Measurements from ENCODE around the gene RALGPS1. TPM values are rescaled to one million over a fixed set of nuclear protein-coding genes. Genes with fewer than 3 reads are reported as not detected.
"Not testable (repeated sequence)": the region's sequence is repeated elsewhere in the genome, so short reads cannot be mapped to it uniquely, and the experiment has no call there.

The RALGPS1 gene
- total RNA-seq, 2 experiments from 2014 or later: 1.9 to 4.4 TPM

DNA sequence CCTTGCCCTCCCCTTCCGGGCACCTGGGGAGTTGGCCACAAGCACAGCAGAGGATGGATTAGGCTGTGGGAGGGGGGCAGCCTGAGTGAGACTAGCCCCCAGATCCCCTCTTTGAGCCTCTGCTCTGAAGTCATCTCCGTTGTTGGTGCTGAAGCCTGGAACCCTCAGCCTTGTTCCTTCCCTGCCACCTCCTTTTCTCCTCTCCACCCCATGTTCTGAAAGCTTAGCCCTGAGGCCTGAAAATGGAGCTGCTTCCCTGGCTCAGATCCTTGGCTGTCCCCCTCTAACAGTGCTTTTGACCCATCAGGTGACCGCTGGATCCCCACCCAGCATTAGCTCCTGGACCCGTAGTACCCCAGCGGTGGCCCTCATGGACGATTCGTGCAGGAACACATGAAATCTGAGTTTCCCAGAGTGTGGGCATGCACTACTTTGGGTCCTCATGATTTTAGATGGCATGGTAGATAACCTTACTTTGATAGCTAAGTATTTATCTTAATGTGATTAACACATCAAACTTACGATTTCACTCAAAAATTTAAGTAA lies 229.4 kb downstream of the RALGPS1 start:
- Mint-ChIP-seq H3K27me3 (peaks cover 18% of the 10 kb centered on the region), H3K4me1 (no peaks in the 10 kb centered on the region), H3K27ac (no peak overlapping the region), H3K9me3 (ENCODE audit: low read depth) (no peaks in the 10 kb centered on the region), H3K4me3 (no peak overlapping the region), H3K36me3 (peaks cover 1% of the 10 kb centered on the region)
- CTCF ChIA-PET: no interaction called here
- DNase-seq: peak; percentile 38
- ATAC-seq: no peak

- Mint-ChIP-seq H3K9me3 (ENCODE audit: low read depth) (no peaks in the 10 kb centered on the region), H3K4me3 (no peak overlapping the region), H3K4me1 (no peaks in the 10 kb centered on the region), H3K27me3 (peaks cover 18% of the 10 kb centered on the region), H3K36me3 (peaks cover 1% of the 10 kb centered on the region), H3K27ac (no peak overlapping the region)
- CTCF ChIA-PET: no interaction called here
- ATAC-seq (no peak), DNase-seq (peak; percentile 34)
Observed at GRCh38 chr9:127144670-127145445, 230.3 kb downstream of the RALGPS1 start.

GRCh38 chr9:127146841-127147240 lies 232.3 kb downstream of the RALGPS1 start:
- H3K9me3 Mint-ChIP-seq (ENCODE audit: low read depth): not testable (repeated sequence)
- CTCF ChIA-PET: interaction anchor here (0.7 kb wide), 1 partner anchor 22 kb away, joined by 3 read pairs; no protein-coding TSS in a partner anchor

GRCh38 chr9:127147251-127147650 lies 232.7 kb downstream of the RALGPS1 start:
- DNase-seq: no peak
- H3K9me3 Mint-ChIP-seq (ENCODE audit: low read depth): no peaks in the 10 kb centered on the region
- ATAC-seq: no peak
- peaks cover 24% of the 10 kb centered on the region for H3K27me3 Mint-ChIP-seq
- H3K36me3 Mint-ChIP-seq: peaks cover 1% of the 10 kb centered on the region
- H3K27ac Mint-ChIP-seq: no peak overlapping the region
- CTCF ChIA-PET: no interaction called here
- H3K4me1 Mint-ChIP-seq: no peaks in the 10 kb centered on the region
- no peak overlapping the region for H3K4me3 Mint-ChIP-seq

More at GRCh38 chr9:127146841-127147240, 232.3 kb downstream of the RALGPS1 start:
- peaks cover 20% of the 10 kb centered on the region for H3K27me3 Mint-ChIP-seq
- not testable (repeated sequence) for H3K36me3 Mint-ChIP-seq, H3K27ac Mint-ChIP-seq, ATAC-seq, DNase-seq, H3K4me1 Mint-ChIP-seq, H3K4me3 Mint-ChIP-seq

GRCh38 chr9:127148014-127148413 lies 233.4 kb downstream of the RALGPS1 start:
- peaks cover 28% of the 10 kb centered on the region for H3K27me3 Mint-ChIP-seq
- CTCF ChIA-PET: no interaction called here

GRCh38 chr9:127149010-127149409 lies 234.4 kb downstream of the RALGPS1 start:
- DNase-seq: peak; percentile 19
- no peak for ATAC-seq
- no peaks in the 10 kb centered on the region for H3K9me3 Mint-ChIP-seq (ENCODE audit: low read depth)
- no peak overlapping the region for H3K4me3 Mint-ChIP-seq
- CTCF ChIA-PET: no interaction called here
- H3K27me3 Mint-ChIP-seq: peaks cover 22% of the 10 kb centered on the region
- H3K36me3 Mint-ChIP-seq: peaks cover 1% of the 10 kb centered on the region
- no peak overlapping the region for H3K27ac Mint-ChIP-seq
- peaks cover 4% of the 10 kb centered on the region for H3K4me1 Mint-ChIP-seq

More at GRCh38 chr9:127148014-127148413, 233.4 kb downstream of the RALGPS1 start:
- Mint-ChIP-seq H3K4me1 (no peaks in the 10 kb centered on the region), H3K9me3 (ENCODE audit: low read depth) (no peaks in the 10 kb centered on the region), H3K36me3 (peaks cover 1% of the 10 kb centered on the region), H3K27ac (no peak overlapping the region), H3K4me3 (no peak overlapping the region)
- ATAC-seq (no peak), DNase-seq (peak; percentile 28)

- peak; percentile 27 for DNase-seq
- H3K4me1 Mint-ChIP-seq: peaks cover 11% of the 10 kb centered on the region
- peaks cover 1% of the 10 kb centered on the region for H3K36me3 Mint-ChIP-seq
- no peak for ATAC-seq
- peaks cover 21% of the 10 kb centered on the region for H3K27me3 Mint-ChIP-seq
- H3K9me3 Mint-ChIP-seq (ENCODE audit: low read depth): no peaks in the 10 kb centered on the region
- CTCF ChIA-PET: no interaction called here
- no peak overlapping the region for H3K27ac Mint-ChIP-seq
- H3K4me3 Mint-ChIP-seq: no peak overlapping the region
Observed at GRCh38 chr9:127149463-127150390, 235.1 kb downstream of the RALGPS1 start.

GRCh38 chr9:127153501-127153900 lies 238.9 kb downstream of the RALGPS1 start:
- DNase-seq (peak; percentile 33), ATAC-seq (no peak)
- no peak overlapping the region for H3K4me3 Mint-ChIP-seq
- CTCF ChIA-PET: no interaction called here
- no peak overlapping the region for H3K27ac Mint-ChIP-seq
- H3K9me3 Mint-ChIP-seq (ENCODE audit: low read depth): no peaks in the 10 kb centered on the region
- peaks cover 19% of the 10 kb centered on the region for H3K4me1 Mint-ChIP-seq
- H3K36me3 Mint-ChIP-seq: no peaks in the 10 kb centered on the region
- peaks cover 21% of the 10 kb centered on the region for H3K27me3 Mint-ChIP-seq

GRCh38 chr9:127154003-127154389 lies 239.4 kb downstream of the RALGPS1 start:
- Mint-ChIP-seq H3K27ac (no peak overlapping the region), H3K9me3 (ENCODE audit: low read depth) (no peaks in the 10 kb centered on the region), H3K4me3 (no peak overlapping the region), H3K36me3 (no peaks in the 10 kb centered on the region), H3K27me3 (peaks cover 21% of the 10 kb centered on the region), H3K4me1 (peaks cover 19% of the 10 kb centered on the region)
- CTCF ChIA-PET: interaction anchor here (1.2 kb wide), 1 partner anchor 10 kb away, joined by 3 read pairs; no protein-coding TSS in a partner anchor
- DNase-seq (peak; percentile 39), ATAC-seq (peak; percentile 16)

DNA sequence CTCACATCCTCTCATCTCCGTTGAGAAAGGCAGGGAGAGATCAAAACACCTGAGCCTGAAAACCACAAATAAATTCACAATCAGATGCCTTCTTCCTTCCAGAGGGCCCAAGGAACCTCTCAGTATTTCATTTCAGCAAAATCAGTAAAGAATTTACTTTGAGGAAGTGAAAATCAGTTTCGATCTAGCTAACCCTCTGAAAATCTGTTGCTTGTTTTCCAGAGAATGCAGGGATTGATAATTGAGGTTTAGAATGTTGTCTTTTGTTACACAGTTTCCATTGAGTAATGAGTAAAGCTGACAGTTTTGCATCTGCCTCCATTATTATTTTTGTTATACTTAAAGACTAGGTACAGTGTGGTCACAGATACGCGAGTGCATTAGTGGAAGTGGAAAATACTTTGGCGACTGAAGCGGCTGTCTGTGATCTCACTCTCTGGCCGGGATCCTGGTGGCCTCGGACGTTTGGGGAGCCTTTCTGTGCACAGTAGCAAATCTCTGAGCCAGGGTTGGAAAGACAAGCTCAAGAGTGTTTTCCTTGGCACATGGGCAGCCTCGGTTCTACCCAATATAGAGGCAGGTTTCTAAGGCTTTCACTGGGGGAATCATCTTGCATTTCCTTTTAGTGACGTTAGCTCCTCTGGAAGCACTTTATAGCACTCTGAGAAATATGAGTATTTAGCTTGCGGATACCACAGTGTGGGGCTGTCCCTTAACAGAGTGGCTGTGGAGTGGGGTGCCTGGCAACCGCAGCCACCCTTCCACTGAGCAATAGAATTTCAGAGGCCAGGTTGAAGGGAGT lies 240.0 kb downstream of the RALGPS1 start:
- no peak overlapping the region for H3K27ac Mint-ChIP-seq
- DNase-seq (peak; percentile 41), ATAC-seq (peak; percentile 33)
- no peaks in the 10 kb centered on the region for H3K36me3 Mint-ChIP-seq
- H3K4me1 Mint-ChIP-seq: peaks cover 23% of the 10 kb centered on the region
- peaks cover 21% of the 10 kb centered on the region for H3K27me3 Mint-ChIP-seq
- CTCF ChIA-PET: interaction anchor here (1.2 kb wide), 1 partner anchor 10 kb away, joined by 3 read pairs; no protein-coding TSS in a partner anchor
- H3K4me3 Mint-ChIP-seq: no peak overlapping the region
- H3K9me3 Mint-ChIP-seq (ENCODE audit: low read depth): no peaks in the 10 kb centered on the region

DNA sequence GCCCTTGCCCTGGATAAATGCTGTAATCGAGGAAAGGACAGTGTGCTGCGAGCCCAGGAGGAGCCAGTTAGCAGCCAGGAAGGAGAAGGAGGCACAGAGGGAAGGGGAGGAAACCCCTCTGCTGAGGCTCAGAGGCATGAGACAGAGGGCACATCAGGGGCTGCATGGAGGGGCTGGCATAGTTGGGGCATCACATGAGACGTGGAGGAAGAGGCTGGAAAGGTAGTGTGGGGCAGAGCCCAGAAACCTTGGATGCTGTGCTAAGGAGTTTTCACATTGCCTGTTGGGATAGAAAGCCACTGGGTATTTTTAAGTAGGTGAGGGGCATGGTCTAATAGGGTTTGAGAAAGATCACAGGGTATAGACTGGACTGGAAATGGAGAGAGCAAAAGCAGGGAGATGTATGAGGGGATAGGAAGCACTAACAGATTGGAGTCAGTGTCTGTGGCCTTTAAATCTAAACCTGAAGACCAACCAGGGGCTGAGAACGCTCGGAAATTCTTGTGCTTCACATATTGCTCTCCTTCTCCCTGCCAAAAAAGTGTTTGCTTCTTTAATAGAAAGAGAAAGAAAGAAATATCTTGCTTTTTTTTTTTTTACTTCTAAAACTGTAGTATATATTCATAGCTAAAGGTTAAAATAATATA lies 240.9 kb downstream of the RALGPS1 start:
- Mint-ChIP-seq H3K27ac (no peak overlapping the region), H3K36me3 (no peaks in the 10 kb centered on the region), H3K4me1 (peaks cover 23% of the 10 kb centered on the region), H3K27me3 (peaks cover 21% of the 10 kb centered on the region), H3K4me3 (no peak overlapping the region), H3K9me3 (ENCODE audit: low read depth) (no peaks in the 10 kb centered on the region)
- DNase-seq (no peak), ATAC-seq (no peak)
- CTCF ChIA-PET: interaction anchor here (1.2 kb wide), 1 partner anchor 9 kb away, joined by 3 read pairs; no protein-coding TSS in a partner anchor

DNA sequence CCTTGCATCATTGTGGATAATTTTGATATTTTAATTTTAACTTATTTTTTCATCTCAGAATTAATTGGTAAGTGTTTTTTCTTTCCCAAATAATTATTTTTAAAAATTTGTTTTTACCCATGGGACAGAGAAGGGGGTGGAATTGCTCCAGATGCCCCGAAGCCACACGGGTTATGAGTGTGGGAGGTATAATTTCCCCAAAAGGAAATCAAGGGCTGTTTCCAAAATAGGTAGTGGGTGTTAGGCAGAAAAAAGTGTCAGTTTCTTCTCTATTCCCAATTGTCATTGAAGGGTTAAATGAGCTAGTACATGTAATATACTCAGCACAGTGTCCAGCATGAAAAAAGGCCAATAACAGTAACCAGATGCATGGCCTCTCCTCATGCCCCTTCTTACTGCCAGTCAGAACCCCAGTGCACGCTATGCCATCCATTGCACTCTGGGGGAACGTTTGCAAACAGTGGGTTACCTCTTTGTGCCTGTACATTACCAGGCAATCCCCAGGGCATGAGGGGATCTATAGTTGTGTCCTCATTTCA lies 244.3 kb downstream of the RALGPS1 start:
- DNase-seq: no peak
- peaks cover 44% of the 10 kb centered on the region for H3K4me1 Mint-ChIP-seq
- H3K36me3 Mint-ChIP-seq: no peaks in the 10 kb centered on the region
- H3K27ac Mint-ChIP-seq: no peak overlapping the region
- no peak for ATAC-seq
- CTCF ChIA-PET: no interaction called here
- no peak overlapping the region for H3K4me3 Mint-ChIP-seq
- H3K9me3 Mint-ChIP-seq (ENCODE audit: low read depth): no peaks in the 10 kb centered on the region
- H3K27me3 Mint-ChIP-seq: peaks cover 8% of the 10 kb centered on the region
